Stimulated activated CD4-positive, alpha-beta T cell treated with anti-CD3 and anti-CD28 coated beads, Interleukin-1b, Interleukin-23, amount 100 ng/mL, for 48 hours (primary cell): ENCODE data around the gene PHF23.

Experiments
- DNase-seq: peaks from one replicate; pipeline ENCODE4 v3.0.0-alpha.2; 2020

PHF23 gene

DNA sequence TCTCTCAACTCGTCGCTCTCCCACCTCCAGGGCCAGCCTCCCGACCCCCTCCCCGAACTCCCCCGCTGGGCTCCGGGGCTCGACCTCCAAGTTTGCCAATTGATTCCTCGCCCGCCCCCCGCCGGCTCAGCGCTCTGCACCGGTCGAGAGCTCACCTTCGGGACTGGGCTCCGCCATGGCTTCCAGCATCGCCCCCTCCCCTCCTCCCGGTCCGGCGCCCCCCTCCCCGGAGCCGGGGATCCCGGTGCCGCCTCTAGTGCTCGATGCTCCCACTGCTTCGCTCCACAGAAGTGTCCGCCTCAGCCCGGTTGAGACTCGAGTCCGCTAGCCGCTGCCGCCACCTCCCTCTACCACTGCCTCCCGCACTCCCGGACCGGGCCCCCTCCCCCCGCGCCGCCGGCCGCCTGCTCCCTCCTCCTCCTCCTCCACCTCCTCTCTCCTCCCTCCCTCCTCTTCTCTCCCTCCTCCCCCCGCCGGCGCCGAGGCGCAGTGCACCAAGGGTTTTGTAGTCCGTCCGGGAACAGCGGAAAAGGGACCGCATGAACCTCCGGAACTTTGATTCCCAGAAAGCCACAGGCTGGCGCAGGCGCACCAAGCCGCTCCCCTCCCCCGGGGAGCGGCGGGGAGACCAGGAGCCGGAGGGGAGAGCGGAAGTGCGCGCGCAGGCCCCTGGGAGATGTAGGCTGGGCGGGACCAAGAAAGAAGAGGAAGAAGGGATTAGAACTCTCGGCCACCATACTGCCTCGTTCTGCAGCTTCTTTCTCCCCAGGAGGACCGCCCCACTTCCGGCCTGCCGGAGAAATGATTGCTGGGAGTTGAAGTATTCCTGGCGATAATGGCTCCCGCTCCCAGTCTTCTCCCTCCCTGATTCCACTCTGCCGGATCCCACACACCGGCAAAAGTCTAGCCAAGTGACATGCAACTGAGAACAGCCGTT, at the start of gene PHF23:
TSS of gene PHF23 (minus strand) at position 367 of the 937 bp plus-strand sequence. CDS start at position 189, 178 bp downstream.
- peak; percentile 98 for DNase-seq

DNA sequence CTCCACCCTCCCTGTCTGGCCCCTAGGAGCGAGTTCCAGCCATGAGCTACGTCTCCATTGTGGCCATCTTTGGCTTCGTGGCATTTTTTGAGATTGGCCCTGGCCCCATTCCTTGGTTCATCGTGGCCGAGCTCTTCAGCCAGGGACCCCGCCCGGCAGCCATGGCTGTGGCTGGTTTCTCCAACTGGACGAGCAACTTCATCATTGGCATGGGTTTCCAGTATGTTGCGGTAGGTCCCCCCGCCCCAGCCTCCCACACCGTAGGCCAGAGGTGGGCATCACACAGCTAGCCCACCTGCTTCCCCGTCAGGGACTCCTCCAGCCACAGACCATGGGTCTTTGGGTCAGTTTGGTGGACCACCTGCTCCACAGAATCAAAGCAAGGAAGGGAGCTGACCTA, 46.4 kb upstream of the PHF23 start:
- no peak for DNase-seq

DNA sequence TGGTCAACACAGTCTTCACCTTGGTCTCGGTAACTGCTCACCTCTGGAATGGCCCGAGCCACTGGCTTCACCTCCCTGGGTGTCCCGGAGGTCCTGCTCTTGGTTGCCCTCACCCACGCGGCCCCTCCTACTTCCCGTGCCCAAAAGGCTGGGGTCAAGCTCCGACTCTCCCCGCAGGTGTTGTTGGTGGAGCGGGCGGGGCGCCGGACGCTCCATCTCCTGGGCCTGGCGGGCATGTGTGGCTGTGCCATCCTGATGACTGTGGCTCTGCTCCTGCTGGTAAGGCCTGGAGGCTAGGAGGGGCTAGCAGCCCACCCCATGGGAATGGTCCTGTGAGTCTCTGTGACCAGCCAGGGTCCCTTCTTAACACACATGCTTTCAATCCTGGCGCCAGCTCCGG, 45.7 kb upstream of the PHF23 start:
- DNase-seq, result no peak

DNA sequence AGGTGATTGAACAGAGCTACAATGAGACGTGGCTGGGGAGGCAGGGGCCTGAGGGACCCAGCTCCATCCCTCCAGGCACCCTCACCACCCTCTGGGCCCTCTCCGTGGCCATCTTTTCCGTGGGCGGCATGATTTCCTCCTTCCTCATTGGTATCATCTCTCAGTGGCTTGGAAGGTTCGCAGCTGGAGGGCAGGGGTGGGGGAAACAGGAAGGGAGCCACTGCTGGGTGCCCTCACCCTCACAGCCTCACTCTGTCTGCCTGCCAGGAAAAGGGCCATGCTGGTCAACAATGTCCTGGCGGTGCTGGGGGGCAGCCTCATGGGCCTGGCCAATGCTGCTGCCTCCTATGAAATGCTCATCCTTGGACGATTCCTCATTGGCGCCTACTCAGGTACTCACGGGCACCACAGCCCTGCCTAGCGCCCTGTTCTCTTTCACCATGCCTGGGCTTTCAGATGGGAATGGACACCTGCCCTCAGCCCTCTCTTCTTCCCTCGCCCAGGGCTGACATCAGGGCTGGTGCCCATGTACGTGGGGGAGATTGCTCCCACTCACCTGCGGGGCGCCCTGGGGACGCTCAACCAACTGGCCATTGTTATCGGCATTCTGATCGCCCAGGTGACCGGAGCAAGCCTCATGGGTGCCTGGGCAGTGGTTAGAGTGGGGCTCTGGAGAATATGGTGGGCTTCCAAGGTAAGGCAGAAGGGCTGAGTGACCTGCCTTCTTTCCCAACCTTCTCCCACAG, 44.4 kb upstream of the PHF23 start:
- no peak for DNase-seq

DNA sequence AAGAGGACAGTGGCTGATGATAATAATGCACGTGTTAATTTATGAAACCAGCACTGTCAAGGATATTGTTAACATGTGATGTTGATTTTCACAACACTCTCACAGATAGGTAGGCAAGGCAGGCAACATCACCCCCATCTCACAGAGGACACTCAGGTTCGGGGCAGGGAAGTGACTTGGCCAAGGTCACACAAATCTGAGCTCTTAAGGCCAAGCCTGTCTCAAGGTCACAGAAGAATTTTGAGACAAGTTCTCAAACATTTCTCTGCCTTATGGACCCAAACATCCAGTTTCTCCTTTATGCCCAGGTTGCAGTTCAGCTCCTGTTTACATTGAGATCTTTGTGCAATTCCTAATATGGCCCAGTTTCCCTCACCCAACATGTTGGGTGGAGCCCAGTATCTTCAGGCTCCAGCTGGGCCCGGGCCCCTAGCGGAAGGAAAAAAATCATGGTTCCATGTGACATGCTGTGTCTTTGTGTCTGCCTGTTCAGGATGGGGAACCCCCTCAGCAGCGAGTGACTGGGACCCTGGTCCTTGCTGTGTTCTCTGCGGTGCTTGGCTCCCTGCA, 43.6 kb upstream of the PHF23 start:
- DNase-seq, result no peak

DNA sequence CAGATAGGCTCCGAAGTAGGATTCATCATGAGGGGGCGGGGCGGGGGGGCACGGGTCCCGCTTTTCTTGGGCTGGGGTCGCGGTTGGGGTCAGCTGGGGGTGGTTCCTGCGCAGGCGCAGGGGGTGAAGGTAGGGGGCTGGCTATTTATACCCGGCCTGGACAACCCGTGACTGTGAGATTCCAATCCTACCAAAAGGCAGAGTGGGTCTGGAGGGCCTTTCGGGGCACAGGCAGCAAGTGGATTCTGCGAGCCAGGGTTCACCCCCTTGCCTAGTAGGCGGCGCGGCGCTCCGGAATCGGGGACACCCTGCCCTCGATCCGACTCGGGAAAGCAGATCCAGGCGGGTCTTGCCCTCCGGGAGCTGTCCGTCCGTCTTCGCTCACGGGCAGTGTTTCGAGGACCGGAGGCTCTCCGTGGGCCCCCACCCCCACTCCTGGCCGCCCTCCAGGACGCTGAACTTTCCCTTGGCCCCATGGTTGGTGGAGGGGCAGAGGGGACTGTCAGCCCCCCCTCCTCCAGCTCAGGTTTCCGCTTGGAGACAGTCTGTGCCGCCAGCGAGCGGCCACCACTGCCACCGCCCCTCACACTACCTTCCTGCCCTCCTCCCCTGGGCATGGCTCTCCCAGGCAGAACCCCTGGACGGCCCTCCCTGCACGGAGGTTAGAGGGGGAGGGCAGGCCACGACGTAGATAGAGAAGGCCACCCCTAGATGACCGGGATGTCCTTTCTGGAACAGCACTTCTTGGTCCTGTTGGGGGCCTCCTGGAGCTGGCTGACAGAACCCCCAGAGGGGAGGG, 42.9 kb upstream of the PHF23 start:
- DNase-seq, result no peak

DNA sequence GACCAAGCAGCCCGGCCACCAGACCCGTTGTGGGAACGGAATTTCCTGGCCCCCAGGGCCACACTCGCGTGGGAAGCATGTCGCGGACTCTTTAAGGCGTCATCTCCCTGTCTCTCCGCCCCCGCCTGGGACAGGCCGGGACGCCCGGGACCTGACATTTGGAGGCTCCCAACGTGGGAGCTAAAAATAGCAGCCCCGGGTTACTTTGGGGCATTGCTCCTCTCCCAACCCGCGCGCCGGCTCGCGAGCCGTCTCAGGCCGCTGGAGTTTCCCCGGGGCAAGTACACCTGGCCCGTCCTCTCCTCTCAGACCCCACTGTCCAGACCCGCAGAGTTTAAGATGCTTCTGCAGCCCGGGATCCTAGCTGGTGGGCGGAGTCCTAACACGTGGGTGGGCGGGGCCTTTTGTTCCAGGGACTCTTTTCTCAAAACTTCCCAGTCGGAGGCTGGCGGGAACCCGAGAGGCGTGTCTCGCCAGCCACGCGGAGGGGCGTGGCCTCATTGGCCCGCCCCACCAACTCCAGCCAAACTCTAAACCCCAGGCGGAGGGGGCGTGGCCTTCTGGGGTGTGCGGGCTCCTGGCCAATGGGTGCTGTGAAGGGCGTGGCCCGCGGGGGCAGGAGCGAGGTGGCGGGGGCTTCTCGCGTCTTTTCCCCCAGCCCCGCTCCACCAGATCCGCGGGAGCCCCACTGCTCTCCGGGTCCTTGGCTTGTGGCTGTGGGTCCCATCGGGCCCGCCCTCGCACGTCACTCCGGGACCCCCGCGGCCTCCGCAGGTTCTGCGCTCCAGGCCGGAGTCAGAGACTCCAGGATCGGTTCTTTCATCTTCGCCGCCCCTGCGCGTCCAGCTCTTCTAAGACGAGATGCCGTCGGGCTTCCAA, 42.1 kb upstream of the PHF23 start, which contains the start of gene SLC2A4:
TSS of gene SLC2A4 (plus strand) at position 645 of the 879 bp plus-strand sequence. CDS start at position 862, 217 bp downstream.
- DNase-seq, result peak; percentile 92

DNA sequence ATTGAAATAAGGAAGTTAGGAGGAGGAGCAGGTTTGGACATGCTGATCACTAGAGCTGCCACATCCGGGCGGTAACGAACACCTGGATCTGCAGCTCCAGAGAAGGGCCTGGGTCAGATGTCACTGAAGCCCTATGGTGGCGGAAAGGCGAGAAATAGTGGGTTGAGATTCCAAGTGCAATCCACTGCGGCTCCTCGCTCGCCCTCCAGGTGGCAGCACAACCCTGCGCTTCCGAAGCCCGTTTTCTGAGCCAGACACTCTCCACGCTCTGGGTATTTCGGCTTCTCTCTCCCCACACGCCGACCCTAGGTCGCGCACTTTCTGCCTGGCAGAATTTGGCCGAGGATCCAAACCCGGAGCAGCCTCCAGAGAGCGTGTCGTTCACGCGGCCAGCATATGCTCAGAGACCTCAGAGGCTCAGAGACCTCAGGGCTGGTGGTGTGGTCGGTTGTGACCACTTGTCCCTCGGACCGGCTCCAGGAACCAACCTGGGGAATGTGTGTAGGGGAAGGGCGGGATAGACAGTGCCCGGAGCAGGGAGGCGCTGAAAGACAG, 41.3 kb upstream of the PHF23 start:
- DNase-seq, result peak; percentile 87

DNA sequence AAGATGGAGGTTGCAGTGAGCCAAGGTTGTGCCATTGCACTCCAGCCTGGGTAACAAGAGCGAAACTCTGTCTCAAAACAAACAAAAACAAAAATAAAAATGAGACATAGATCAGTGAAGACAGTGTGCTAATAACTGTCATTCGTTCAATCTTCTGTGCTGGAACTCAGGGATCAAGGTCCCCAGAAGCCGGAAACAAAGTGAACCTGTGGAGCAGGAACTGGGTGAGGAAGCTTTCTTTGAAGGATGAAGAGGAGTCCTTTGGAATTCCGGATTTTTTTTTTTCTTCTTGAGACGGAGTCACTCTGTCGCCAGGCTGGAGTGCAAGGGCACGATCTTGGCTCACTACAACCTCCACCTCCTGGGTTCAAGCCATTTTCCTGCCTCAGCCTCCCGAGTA, 40.2 kb upstream of the PHF23 start:
- no peak for DNase-seq

DNA sequence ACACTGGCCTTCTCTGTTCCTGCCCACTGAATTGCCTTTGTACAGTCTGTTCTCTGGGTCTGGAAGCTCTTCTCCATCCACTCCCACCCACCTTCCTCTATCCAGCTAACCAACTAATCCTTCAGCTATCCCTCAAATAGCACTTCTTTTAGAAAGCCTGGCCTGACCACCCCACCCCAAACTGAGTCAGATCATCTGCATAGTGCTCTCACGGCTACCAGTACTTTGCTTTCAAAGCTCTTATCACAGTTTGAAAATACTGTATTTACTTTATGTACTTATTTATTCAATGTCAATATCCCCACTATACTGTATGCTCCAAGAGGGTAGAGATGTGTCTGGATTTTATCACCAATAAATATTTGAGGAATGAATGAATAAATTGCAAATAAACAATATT, 27.5 kb upstream of the PHF23 start:
- DNase-seq, result no peak

DNA sequence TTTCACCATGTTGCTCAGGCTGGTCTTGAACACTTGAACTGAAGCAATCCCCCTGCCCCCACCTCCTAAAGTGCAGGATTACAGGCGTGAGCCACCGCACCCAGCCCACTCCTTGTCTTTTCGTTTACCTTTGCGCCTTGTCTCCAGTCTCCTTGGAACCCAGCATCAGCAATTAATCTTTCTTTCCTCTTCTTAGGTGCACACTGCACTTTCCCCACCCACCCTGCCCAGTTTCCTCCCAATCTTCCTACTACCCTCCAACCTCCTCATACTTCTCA, 24.5 kb upstream of the PHF23 start:
- no peak for DNase-seq

DNA sequence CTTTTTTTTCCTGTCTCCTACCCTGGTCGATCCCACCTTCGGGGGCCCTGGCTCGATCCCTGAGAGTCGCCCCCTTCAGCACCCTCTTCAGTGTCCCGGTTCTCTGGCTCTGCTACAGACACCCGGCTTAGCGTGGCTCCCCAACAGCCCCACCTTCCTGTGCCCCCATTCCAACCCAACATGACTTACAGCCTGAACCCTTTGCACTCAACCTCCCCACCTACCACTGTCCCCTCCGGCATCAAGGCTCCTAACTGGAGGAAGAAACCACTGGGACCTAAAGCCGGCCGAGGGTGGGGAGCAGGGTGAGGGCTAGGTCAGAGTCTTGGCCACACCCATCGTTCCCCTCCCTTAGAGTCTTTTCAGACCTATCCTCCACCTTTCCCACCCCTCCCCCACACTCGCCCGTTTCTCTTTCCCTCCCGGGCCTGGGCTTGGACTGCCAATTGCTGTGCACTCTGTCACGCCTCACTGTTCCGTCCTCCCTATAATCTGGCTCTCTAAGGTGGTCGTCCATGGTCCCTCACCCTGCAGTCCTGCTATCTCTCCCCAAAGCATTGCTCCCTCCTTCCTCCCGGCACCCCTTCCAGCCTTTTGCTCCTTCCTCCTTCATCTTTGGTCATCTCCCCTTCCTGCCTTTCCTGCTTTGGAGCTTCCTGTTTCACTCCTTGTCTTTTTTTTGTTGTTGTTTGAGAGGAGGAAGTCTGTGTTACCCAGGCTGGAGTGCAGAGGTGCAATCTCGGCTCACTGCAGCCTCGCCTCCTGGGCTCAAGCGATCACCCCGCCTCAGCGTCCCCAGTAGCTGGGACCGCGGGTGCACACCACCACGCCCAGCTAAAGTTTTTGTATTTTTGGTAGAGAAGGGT, 23.9 kb upstream of the PHF23 start:
- DNase-seq, result no peak

DNA sequence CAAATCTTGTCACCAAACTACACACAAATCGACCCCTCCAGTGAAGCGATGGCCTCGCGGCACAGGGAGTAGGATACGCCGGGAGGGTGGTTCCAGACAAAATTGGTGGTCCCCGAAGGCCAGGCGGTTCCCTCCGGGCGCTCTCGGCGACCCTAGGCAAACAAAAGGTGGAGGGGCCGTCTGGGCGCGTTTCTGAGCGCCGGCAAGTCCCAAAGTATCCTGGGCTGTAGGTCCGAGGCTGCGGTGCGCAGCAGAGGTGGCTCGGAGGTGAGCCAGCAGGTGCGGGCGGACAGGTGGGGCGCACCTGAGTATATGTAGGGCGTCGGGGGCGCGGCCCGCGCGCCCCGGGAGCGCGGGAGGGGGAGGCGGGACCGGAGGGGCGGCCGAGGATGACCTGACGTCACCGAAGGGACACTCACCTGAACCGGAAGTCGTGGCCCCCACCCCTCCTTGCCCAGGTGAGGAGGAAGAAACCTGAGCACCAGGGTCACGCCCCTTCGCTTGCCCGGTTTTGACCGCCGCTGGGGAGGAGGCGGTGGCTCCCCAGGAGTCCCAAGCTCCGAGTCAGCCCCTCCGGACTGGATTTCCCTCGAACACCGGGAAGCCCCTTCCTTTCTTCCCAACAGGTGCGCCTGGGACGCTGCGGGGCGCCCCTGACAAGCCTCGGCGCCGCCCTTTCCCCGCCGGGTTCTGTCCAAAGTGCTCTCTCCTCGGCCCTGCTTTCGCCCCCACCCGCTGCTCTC, 23.1 kb upstream of the PHF23 start, which contains the start of gene CLDN7:
TSS of gene CLDN7 (minus strand) at position 287 of the 743 bp plus-strand sequence. CDS start 435 bp downstream, outside the sequence.
- DNase-seq, result no peak

DNA sequence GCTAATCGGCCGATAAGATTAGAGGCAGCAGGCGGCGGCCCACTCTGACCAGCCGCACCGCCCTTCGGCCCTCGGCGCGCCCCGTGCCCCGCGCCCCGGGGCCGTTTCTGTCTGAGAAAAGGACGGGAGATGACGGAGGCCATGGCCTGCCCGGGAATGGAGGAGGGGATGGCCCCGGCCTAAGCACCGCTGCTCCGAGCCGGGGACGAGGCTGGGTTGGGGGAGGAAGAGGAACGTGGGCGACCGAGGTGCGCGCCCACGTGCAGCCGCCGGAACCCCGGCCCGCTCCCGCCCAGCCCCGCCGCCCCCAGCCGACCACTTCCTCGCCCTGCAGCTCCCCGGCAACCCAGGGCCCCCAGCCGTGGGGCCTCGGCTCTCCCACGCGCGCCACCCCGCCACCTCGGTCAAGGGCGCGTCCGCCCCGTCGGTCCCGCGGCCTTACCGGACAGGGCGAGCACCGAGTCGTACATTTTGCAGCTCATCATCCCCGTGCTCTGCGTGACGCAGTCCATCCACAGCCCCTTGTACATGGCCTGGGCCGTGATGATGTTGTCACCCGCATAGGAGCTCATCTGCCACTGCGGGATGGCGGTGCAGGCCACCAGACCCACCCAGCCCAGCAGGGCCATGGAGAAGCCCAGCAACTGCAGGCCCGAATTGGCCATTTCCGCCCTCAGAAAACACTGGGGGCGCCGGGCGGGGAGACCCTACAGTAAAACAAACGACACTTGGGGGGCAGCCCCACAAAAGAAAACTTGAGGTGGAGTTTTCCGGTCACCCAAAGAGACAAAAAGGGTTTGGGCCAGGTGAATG, 22.3 kb upstream of the PHF23 start:
- DNase-seq, result no peak

DNA sequence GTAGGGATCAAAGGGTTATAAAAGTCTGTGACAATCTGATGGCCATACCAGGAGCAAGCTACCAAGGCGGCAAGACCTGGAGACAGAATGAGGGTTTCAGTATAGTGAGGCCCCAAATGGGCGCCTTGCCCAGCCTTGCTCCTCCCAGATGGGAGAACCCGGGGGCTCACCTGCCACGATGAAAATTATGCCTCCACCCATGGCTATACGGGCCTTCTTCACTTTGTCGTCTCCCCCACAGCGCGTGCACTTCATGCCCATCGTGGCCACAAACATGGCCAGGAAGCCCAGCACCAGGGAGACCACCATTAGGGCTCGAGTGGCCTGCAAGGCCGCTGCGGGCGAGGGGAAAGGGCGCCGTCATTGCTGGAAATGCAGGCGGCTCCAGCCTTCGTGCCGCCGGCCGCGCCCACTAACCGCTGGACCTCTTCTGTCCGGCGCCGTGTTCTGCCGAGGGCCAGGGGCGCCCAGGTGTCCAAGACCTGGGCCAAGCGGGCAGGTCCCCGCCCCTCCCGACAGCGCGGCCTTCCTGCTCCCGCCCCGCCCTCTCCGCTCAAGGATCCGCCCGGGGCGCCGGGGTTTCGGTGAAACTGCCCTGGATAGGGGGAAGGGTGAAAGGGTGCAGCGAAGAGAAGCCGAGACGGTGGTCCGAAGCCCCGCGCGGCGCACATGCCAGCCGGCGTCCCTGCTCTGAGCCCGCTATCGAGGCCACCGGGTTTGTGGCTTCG, 21.6 kb upstream of the PHF23 start:
- no peak for DNase-seq

DNA sequence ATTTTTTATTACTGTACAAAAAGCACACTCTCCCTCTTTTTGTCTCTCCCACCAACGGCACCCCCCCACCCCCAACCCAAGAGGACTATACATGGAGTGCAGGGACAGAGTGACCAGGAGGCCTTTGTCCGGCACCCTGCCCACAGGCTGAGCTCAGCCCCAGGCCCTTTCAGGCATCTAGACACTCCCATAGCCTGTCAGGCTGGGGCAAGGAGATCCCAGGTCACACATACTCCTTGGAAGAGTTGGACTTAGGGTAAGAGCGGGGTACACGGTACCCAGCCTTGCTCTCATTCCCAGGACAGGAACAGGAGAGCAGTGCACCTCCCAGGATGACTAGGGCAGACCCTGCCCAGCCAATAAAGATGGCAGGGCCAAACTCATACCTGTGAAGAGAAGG, 20.9 kb upstream of the PHF23 start:
- DNase-seq, result no peak

DNA sequence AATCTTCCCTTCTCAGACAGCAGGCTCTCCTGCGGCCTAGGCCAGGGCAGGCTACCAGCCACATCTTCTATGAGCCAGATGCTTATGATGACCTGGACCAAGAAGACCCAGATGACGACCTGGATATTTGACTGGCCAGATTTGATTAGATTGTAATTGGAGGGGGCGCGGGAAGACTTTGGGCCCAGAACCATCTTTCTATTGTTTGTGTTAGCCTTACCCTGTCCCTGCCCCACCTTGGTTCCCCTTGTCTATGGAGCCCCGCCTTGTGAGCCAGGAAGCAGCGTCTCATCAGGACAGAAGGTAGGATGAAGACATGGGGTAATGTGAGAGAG, 20.3 kb upstream of the PHF23 start:
- DNase-seq, result no peak
